T-helper 1 cell (primary cell): ENCODE data around the gene EGF.
A peak's percentile ranks its signal among the peaks of the same experiment; 100 is the strongest.

Experiments
- DNase-seq, 5 donors: peaks; one replicate each; pipeline ENCODE4 v3.0.0-alpha.2; 2012 to 2020

EGF gene

GRCh38 chr4:109966891-109967481, 54.3 kb downstream of the EGF start:
- no peak for DNase-seq

GRCh38 chr4:109967798-109968520, 55.3 kb downstream of the EGF start:
- DNase-seq: no peak

GRCh38 chr4:109969087-109969486, 56.4 kb downstream of the EGF start:
- DNase-seq: no peak

DNA sequence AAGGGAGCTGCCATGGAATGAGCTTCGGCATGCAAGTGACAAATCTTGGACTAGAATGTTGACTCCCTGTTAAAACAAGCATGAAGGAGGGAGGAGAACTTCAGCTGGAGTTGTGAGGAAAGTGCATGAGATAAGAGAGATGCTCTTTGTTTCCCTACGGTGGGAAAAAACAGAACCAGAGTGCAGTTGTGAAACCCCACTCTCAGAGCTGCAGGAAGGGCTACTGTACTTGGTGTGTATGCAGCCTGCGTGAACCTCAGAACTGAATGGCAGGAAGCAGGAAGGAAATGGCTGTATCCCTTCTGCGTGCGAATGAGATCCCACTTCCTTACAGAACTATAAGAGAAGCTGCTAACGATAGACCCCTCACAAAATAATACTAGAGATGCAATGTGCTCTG, 57.2 kb downstream of the EGF start:
- no peak for DNase-seq

GRCh38 chr4:109972786-109973528, 60.3 kb downstream of the EGF start:
- DNase-seq: no peak

DNA sequence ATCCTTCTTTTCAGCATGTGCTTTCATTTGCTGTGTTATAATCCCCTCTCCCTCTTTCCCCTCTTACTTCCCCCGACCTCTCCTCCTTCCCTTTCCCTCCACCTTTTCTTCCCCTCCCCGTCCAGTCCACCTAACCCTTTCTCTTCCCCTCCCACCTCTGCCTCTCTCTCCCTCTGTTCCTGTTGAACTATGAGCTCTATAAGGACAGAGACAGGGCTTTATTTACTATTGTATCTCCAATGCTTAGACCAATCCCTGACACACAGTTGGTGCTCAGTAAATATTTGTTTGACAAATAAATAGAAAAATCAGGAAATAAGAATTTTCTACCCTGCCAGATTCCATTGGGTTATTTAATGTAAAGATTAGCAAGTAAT, 60.8 kb downstream of the EGF start:
- no peak for DNase-seq

DNA sequence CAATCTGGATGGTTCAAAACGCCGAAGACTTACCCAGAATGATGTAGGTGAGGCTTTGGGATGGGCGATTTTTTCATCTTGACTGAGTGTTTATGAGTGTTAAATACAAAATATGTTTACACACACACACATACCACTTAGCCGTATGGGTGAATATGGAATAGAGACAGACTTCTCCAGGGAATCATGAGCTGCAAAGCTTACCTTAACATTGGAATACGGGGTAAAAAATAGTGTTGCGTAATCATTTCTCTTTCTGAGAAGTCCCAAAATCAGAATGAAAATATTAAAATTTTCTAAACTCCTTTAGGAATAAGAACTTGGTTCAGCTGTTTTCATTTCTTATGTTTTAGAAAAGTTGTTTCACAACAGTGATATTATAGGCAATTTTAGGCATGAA, 63.5 kb downstream of the EGF start:
- no peak for DNase-seq

- no peak for DNase-seq
Observed at GRCh38 chr4:109977854-109978501, 65.3 kb downstream of the EGF start.

DNA sequence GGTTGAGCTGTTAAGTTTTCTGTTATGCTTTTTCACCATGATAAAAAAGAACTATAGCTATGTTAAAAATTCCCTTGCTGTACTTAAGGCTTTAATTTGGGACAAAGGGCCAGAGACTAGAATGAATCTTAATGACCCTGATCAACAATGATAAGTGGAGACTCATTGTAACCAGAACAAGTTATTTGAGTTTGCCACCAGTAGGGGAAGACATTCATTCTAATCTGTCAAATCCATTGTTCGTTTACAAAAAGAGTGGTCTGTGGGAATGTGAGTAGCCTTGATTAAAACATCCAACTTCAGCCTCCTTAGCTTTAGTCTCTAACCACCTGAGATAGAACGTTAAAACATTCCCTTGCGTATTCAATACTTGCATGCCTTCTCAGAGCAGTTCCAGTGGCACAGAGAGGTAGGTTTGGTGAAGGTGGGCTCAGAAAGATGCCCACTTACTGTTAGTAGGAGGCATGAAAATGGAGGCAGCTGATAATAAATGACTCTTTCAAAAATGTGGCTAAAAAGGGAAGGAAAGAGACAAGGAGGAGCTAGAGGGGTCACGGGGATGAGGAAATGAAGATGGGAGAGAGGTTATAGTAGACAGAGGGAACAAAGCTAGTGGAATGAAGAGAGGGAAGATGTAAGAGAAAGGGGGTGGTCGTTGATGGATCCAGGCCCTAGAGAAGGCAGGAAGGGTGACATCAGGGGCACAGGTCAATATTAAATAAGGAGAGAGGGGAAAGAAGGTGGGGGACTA, 66.2 kb downstream of the EGF start:
- no peak for DNase-seq

- DNase-seq: no peak
Observed at GRCh38 chr4:109979920-109980717, 67.4 kb downstream of the EGF start.

DNA sequence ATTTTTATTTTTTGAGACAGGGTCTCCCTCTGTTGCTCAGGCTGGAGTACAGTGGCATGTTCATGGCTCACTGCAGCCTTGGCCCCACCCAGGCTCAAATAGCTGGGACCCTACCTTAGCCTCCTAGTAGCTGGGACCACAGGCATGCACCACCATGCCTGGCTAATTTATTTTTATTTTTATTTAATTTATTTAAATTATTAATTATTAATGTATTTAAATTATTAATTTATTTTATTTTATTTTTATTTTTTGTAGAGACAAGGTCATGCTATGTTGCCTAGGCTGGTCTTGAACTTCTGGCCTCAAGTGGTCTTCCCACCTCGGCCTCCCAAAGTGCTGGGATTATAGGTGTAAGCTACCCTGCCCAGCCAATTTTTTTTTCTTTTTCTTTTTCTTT, 69.3 kb downstream of the EGF start:
- DNase-seq: no peak

DNA sequence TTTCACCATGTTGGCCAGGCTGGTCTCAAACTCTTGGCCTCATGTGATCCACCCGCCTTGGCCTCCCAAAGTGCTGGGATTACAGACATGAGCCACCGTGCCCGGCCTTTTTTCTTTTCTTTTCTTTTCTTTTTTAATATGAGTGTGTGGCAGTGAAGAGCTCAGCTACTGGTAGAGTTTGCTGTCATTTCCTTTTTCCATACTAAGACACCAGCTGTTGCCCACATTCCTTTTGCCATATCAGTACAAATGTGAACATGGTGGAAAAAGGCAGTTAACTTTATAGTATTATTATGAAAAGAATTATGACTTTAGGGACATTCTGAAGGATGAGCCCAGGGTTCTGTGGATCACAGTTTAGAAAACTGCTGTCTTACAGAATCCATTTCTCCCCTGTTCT, 69.8 kb downstream of the EGF start:
- no peak for DNase-seq

- DNase-seq: no peak
Observed at GRCh38 chr4:109985993-109986974, 73.6 kb downstream of the EGF start.

DNA sequence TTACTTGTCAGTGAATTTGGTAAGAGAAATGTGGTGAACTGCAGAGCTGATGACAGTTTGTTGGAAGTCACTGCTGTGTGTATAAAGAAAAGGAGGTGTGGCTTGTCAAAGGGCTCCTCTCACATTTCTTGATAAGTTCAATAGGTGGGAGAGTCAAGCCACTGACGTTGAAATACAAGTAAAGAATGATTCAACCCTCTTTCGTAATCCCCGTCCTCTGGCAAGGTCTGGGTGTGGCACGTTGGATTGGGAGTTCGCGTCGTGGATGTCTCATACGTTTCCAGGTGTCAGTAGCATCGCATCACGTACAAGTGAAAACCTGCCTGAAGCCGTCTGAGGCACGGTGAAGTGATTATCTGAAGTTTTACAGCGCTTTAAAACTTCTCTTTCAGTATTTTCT, 76.4 kb downstream of the EGF start:
- no peak for DNase-seq

DNA sequence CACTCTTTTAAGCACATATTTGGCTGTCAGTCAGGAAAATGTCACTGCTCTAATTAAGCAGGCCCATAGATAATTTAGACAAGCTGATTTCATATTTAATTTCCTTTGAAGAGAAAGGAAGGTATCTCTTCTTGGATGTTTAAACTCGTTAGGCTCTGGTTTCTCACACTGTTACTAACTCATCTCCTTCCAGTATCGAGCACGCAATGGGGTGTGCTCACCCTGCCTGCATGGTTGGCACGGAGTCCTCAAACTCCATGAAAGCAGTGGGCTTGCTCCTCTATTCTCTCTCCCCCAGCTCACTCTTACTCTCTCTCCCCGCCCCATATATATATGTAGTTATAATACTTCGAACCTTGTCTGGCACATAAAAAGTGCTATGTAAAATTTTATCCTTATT, 76.9 kb downstream of the EGF start:
- DNase-seq: no peak

DNA sequence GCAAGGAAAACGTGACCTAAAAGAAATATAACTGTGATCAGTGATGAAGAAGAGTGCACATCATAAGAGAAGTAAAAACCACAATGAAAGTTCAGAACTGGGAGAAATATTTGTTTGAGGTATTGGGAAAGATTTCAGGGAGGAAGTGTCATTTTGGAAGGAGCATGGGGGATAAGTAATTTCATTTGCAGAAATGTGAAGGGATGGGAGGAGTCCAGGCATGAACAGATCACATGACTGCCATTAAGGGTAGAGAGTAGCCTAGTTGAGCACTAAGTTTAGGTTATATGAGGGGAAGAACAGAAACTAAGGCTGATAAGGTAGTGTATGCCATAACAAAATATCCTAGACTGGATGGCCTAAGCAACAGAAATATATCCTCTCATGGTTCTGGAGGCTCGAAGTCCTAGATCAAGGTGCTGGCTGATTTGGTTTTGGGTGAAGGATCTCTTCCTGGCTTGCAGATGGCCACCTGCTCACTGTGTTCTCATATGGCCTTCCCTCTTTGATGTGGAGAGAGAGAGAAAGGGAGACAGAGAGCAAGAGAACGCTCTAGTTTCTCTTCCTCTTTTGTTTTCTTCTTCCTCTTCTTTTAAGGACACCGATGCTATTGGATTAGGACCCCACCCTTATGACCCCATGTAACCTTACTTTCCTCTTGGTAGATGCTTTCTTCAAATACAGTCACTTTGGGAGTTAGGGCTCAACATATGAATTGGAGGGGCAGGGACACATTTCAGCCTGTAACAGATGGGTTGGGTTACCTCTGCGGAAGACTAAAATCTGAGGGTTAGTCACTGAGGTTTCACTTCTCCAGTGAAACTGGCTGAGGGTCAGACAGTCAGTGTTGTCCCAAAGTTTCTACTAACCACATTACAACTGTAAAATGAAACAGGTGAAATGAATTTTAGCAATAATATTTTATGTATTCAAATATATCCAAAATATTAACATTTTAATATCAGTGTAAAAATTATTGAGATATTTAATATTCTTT, 77.9 kb downstream of the EGF start:
- no peak for DNase-seq

- no peak for DNase-seq
Observed at GRCh38 chr4:109993116-109993515, 80.4 kb downstream of the EGF start.

GRCh38 chr4:109994415-109994827, 81.7 kb downstream of the EGF start:
- peak in 1 of 5 donors; percentile 22 for DNase-seq

- no peak for DNase-seq
Observed at GRCh38 chr4:109996526-109996925, 83.8 kb downstream of the EGF start.
